ENCODE results near the gene UBR3. TPM values are rescaled to one million over a fixed set of nuclear protein-coding genes. Genes with fewer than 3 reads are reported as not detected.

The UBR3 gene
- total and polyA plus RNA-seq, 2 of the 4 experiments (the other 2 are of a cell fraction) = 10.0 to 33.9 TPM

- H3K9me3 ChIP-seq (ENCODE audit: control insufficient read depth, insufficient read depth, low read length) = peaks cover 5% of the 10 kb centered on the region
- H3K18ac ChIP-seq (ENCODE audit: low read depth, low read length) = no peak overlapping the region
- H4K8ac ChIP-seq (ENCODE audit: low read depth in 2 of 2, low read length in 2 of 2) = no peak overlapping the region
- H4K5ac ChIP-seq (ENCODE audit: low read depth, low read length) = no peak overlapping the region
- no peak overlapping the region for H2BK5ac ChIP-seq (ENCODE audit: low read depth, low read length, poor library complexity, severe bottlenecking)
- no peaks in the 10 kb centered on the region for H4K20me1 ChIP-seq (ENCODE audit: insufficient read depth, low read length)
- H3K4ac ChIP-seq (ENCODE audit: low read depth, low read length) = no peak overlapping the region
- H2AK5ac ChIP-seq (ENCODE audit: low read depth, low read length) = no peak overlapping the region
- H3K27ac ChIP-seq (ENCODE audit: insufficient read depth, low read length) = no peak overlapping the region
- no peaks in the 10 kb centered on the region for H3K27me3 ChIP-seq (ENCODE audit: control insufficient read depth, insufficient read depth, low read length)
- CTCF ChIA-PET = no interaction called here
- POLR2A ChIA-PET (ENCODE audit: unreplicated experiment) = no interaction called here
- H3K36me3 ChIP-seq (ENCODE audit: control insufficient read depth, insufficient read depth, low read length) = peaks cover 3% of the 10 kb centered on the region
- H3K4me3 ChIP-seq (ENCODE audit: insufficient read depth, low read depth, low read length) = no peak overlapping the region
- no peak overlapping the region for H2AK9ac ChIP-seq (replicated peaks; ENCODE audit: low read depth, low read length, poor library complexity)
- peak; percentile 40; the same call in 1 of the 2 replicates for ATAC-seq (ENCODE audit: low read depth)
- no peak overlapping the region for H2BK15ac ChIP-seq (ENCODE audit: low read depth, low read length)
- DNase-seq = peak; percentile 17
- H3K9me1 ChIP-seq (ENCODE audit: insufficient read depth, low read length) = peaks cover 5% of the 10 kb centered on the region
- no peak overlapping the region for H3K14ac ChIP-seq (replicated peaks; ENCODE audit: low read depth, low read length)
- WGBS, 2 experiments (ENCODE audit: extremely low coverage in 2 of 2, insufficient read length in 1 of 2) = no CpG with 5 or more reads among the region's 2 CpGs
- H3K56ac ChIP-seq (ENCODE audit: extremely low read depth, insufficient read depth, low read length) = no peak overlapping the region
- TF ChIP-seq RAD21 (IDR thresholded peaks at IDR 0.05; ENCODE audit: low read length) (no peak), CEBPB (IDR thresholded peaks at IDR 0.05; ENCODE audit: low read depth, low read length) (peak; percentile 52; the same call in 1 of the 2 replicates)
- dilution Hi-C loops (cut with HindIII; ENCODE audit: low sequenced_read_pairs, unreplicated experiment) (no loop called here), intact Hi-C loops (cut with micrococcal nuclease) (no loop called here), in situ Hi-C loops (cut with MboI; ENCODE audit: low sequenced_read_pairs) (no loop called here)
- H3K9ac ChIP-seq (ENCODE audit: low read depth, low read length) = no peak overlapping the region
- H2BK120ac ChIP-seq (ENCODE audit: low read depth, low read length) = no peak overlapping the region
- H3K4me2 ChIP-seq (ENCODE audit: low read depth, low read length) = no peak overlapping the region
- no peak overlapping the region for H4K91ac ChIP-seq (ENCODE audit: insufficient read depth, low read depth, low read length)
- peaks cover 7 to 20% of the 10 kb centered on the region in 2 experiments for H3K79me1 ChIP-seq (ENCODE audit: low read depth in 1 of 2, low read length in 2 of 2)
- H2AFZ ChIP-seq (replicated peaks; ENCODE audit: low read length, poor library complexity) = no peak overlapping the region
- no peaks in the 10 kb centered on the region for H3K4me1 ChIP-seq (ENCODE audit: control insufficient read depth, insufficient read depth, low read length)
- no peak overlapping the region for H2BK20ac ChIP-seq (ENCODE audit: low read depth, low read length)
- BruUV-seq (replicated peaks) = no TSS peak
- H3K23ac ChIP-seq (ENCODE audit: low read depth, low read length) = no peak overlapping the region
Observed at GRCh38 chr2:169979025-169979424, 151.8 kb downstream of the UBR3 start.
